Measurements from ENCODE around the gene CA12.
"Not testable (repeated sequence)": the region's sequence is repeated elsewhere in the genome, so short reads cannot be mapped to it uniquely, and the experiment has no call there.

The CA12 gene

GRCh38 chr15:63329567-63330350 is 51.9 kb downstream of the CA12 start:
- DNase-seq (ENCODE audit: low read depth in 1 of 2, low spot score in 1 of 2): peak in 1 of 2 experiments; percentile 38
- no peak for TF ChIP-seq JUND (IDR thresholded peaks at IDR 0.05; ENCODE audit: low read depth)
- in situ Hi-C loops (cut with HindIII; ENCODE audit: low pct_unique_long_range_greater_than_20kb, low sequenced_read_pairs): no loop called here

DNA sequence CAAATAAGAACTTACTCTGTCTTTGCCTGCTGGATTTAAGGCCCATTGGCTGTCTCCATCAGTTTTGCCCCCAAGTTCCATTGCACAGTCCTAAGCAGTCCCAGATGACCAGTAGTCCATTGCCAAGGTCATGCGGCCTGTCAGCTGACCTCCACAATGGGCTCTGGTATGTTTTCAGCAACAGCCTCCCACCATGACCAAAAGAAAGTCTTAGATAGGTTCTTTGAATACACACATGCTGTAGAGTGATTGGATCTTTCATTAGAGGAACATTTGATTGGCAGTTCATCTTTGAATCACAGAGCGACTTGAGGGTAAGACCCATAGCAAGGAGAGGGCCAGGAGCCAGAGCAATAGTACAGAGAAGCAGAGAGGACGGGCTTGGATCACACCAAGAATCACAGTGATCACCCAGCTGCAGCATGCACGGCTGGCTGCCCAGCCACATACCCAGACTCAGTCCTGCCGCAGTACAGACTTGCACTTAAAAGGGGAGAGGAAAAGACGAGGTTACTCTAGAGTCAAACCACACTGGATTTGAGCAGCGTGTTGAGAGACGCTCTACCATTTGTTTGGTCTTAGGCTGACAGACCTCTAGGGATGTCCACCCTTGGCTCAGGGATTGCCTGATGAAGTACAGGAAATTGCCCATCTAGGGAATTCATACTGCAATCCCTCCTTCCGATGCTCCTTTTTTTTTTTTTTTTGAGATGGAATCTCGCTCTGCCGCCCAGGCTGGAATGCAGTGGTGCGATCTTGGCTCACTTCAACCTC is 53.8 kb downstream of the CA12 start:
- TF ChIP-seq JUND (IDR thresholded peaks at IDR 0.05; ENCODE audit: low read depth): no peak
- in situ Hi-C loops (cut with HindIII; ENCODE audit: low pct_unique_long_range_greater_than_20kb, low sequenced_read_pairs): no loop called here

DNA sequence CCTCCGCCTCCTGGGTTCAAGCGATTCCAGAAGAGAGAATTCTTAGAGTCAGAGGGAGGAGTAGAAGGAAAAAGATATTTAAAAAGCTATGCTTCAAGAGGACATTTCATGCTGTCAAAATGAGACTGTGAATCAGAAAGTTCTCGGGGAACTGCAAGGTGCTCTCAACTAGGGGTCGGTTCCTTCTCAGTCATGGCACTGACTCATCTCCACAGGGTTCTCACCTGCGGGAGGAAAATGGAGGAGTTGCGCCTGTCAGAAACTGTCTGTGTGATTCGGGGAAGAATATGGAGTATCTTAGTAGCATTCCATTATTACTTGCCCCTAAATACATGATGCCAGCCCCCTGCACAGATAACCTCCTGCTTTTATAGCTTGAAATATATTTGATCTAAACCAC is 56.9 kb downstream of the CA12 start:
- DNase-seq (ENCODE audit: low read depth in 1 of 2, low spot score in 1 of 2): no peak
- in situ Hi-C loops (cut with HindIII; ENCODE audit: low pct_unique_long_range_greater_than_20kb, low sequenced_read_pairs): no loop called here
- no peak for TF ChIP-seq JUND (IDR thresholded peaks at IDR 0.05; ENCODE audit: low read depth)

More for the DNA sequence above, 53.8 kb downstream of the CA12 start:
- no peak for DNase-seq (ENCODE audit: low read depth in 1 of 2, low spot score in 1 of 2)

GRCh38 chr15:63323798-63324563 is 57.7 kb downstream of the CA12 start:
- no peak for TF ChIP-seq JUND (IDR thresholded peaks at IDR 0.05; ENCODE audit: low read depth)
- DNase-seq (ENCODE audit: low read depth in 1 of 2, low spot score in 1 of 2): no peak
- in situ Hi-C loops (cut with HindIII; ENCODE audit: low pct_unique_long_range_greater_than_20kb, low sequenced_read_pairs): no loop called here

GRCh38 chr15:63322541-63322940 is 59.1 kb downstream of the CA12 start:
- peak in 1 of 2 experiments; percentile 47 for DNase-seq (ENCODE audit: low read depth in 1 of 2, low spot score in 1 of 2)
- in situ Hi-C loops (cut with HindIII; ENCODE audit: low pct_unique_long_range_greater_than_20kb, low sequenced_read_pairs): no loop called here
- no peak for TF ChIP-seq JUND (IDR thresholded peaks at IDR 0.05; ENCODE audit: low read depth)

DNA sequence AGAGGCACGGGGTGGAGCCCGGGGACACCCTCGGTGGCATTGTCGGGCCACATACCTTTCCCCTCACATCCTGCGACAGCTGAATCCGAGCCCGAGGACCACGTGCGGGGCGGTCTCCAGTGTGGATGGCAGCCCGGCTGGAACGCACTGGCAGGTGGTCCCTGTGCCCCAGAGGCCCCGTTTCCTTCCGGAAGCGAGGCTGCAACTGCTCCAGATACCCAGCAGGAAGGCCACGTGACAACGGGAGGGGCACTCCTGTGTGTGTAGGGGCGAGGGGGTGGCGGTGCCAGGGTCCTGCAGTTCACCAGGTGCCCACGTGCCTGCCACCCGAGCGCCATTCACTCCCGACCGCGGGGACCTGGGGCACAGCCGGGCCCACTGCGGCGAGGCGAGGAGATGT is 60.2 kb downstream of the CA12 start:
- DNase-seq (ENCODE audit: low read depth in 1 of 2, low spot score in 1 of 2): no peak
- TF ChIP-seq JUND (IDR thresholded peaks at IDR 0.05; ENCODE audit: low read depth): no peak
- in situ Hi-C loops (cut with HindIII; ENCODE audit: low pct_unique_long_range_greater_than_20kb, low sequenced_read_pairs): no loop called here

DNA sequence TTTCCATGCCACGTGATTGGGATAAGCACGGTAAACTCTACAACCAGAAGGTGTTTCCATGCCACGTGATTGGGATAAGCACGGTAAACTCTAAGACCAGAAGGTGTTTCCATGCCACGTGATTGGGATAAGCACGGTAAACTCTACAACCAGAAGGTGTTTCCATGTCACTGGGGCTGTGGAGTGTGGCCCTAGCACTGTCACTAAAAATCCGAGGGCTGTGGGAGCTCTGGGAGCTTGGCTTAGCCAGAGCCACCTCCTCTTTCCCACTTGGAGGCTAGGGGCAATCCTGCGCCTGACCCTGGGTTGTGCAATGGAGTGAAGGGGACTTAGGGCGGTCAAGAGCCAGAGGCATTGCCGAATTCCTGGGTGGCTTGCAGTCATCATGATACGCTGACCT is 60.7 kb downstream of the CA12 start:
- DNase-seq (ENCODE audit: low read depth in 1 of 2, low spot score in 1 of 2); in situ Hi-C loops (cut with HindIII; ENCODE audit: low pct_unique_long_range_greater_than_20kb, low sequenced_read_pairs): not testable (repeated sequence)

- DNase-seq (ENCODE audit: low read depth in 1 of 2, low spot score in 1 of 2); in situ Hi-C loops (cut with HindIII; ENCODE audit: low pct_unique_long_range_greater_than_20kb, low sequenced_read_pairs): not testable (repeated sequence)
Observed at GRCh38 chr15:63320446-63320845, 61.2 kb downstream of the CA12 start.

GRCh38 chr15:63319065-63319464 is 62.6 kb downstream of the CA12 start:
- TF ChIP-seq JUND (IDR thresholded peaks at IDR 0.05; ENCODE audit: low read depth): no peak
- in situ Hi-C loops (cut with HindIII; ENCODE audit: low pct_unique_long_range_greater_than_20kb, low sequenced_read_pairs): no loop called here
- DNase-seq (ENCODE audit: low read depth in 1 of 2, low spot score in 1 of 2): no peak

DNA sequence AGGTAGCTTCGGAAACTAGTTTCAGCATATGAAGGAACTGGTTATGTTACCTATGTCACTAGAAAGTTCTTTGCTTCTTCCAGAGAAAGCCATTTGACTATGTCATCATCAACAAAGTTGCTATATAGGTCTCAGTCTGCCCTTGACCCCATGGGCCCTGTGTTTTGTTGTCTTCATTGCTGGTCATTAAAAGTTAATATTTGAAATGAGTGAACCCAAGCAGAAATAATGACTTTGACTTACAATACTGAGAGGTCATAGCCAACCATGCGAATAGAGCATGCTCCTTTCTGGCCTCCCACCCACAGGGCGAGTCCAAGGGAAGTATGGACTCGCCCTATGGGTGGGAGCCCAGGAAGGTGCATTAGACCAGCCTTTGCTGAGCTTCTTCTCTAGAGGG is 63.3 kb downstream of the CA12 start:
- DNase-seq (ENCODE audit: low read depth in 1 of 2, low spot score in 1 of 2): no peak
- TF ChIP-seq JUND (IDR thresholded peaks at IDR 0.05; ENCODE audit: low read depth): no peak
- in situ Hi-C loops (cut with HindIII; ENCODE audit: low pct_unique_long_range_greater_than_20kb, low sequenced_read_pairs): no loop called here

- in situ Hi-C loops (cut with HindIII; ENCODE audit: low pct_unique_long_range_greater_than_20kb, low sequenced_read_pairs): no loop called here
Observed at GRCh38 chr15:63314409-63314808, 67.2 kb downstream of the CA12 start.

DNA sequence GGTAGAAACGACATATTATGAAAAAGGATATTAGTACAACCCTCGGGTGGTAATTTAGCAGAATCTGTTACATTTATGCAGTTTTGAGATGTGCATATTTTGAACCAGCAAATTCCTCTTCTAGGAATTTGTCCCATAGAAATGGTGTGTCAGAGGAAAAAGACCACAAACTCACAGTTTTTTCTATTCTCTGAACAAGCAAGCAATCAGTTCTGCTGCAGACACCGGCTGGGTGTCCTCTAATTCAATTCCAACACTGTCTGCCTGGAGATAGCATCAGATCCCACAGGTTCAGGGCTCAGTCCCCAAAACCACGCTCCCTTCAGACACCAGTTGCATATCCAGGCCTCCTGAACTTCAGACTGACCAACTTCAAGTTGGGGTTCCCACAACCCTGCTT is 67.8 kb downstream of the CA12 start:
- DNase-seq (ENCODE audit: low read depth in 1 of 2, low spot score in 1 of 2): no peak
- no peak for TF ChIP-seq JUND (IDR thresholded peaks at IDR 0.05; ENCODE audit: low read depth)

More at GRCh38 chr15:63314409-63314808, 67.2 kb downstream of the CA12 start:
- no peak for TF ChIP-seq JUND (IDR thresholded peaks at IDR 0.05; ENCODE audit: low read depth)
- no peak for DNase-seq (ENCODE audit: low read depth in 1 of 2, low spot score in 1 of 2)

GRCh38 chr15:63312286-63312685 is 69.4 kb downstream of the CA12 start:
- in situ Hi-C loops (cut with HindIII; ENCODE audit: low pct_unique_long_range_greater_than_20kb, low sequenced_read_pairs): no loop called here
- DNase-seq (ENCODE audit: low read depth in 1 of 2, low spot score in 1 of 2): no peak
- TF ChIP-seq JUND (IDR thresholded peaks at IDR 0.05; ENCODE audit: low read depth): no peak

More for the DNA sequence above, 67.8 kb downstream of the CA12 start:
- in situ Hi-C loops (cut with HindIII; ENCODE audit: low pct_unique_long_range_greater_than_20kb, low sequenced_read_pairs): no loop called here
